Activated CD8-positive, alpha-beta memory T cell treated with anti-CD3 and anti-CD28 coated beads, Interleukin-2, amount 50 U/mL, for 48 hours (primary cell): Measurements from ENCODE around the gene SH3PXD2A.

Experiments used
- DNase-seq: peaks from one replicate; pipeline ENCODE4 v3.0.0-alpha.2; 2020

SH3PXD2A gene

DNA sequence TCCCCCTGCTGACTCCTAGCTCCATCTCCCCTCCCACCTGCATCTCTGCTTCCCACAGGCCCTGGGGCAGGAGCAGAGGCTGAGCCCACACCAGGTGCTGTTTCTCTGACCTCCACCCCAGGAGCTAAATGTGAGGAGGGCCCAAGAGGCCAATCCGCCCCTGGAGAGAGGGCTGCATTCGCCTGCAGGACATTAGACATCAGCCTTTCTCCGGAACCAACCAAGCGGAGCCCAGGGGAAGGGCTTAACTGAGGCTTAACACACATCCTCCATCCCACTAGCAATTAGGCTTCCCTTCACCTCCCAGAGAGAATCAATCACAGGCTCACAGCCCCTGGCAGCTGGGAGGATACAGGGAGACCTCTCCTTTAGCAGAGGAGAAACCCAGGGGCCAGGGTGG is 50.5 kb downstream of the SH3PXD2A start:
- no peak for DNase-seq

DNA sequence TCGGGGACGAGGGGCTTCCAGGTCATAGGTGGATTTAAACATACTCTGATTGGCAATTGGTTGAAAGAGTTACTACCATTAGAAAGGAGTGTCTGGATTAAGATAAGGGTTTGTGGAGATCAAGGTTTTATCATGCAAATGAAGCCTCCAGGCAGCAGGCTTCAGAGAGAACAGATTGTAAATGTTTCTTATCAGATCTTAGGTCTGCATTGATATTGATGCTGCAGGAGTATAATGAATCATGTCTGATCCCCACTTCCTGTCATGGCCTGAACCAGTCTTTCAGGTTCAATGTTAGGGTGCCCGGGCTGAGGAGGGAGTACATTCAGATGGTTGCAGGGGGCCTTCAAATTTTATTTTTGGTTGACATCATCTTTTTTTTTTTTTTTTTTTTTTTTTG is 51.4 kb downstream of the SH3PXD2A start:
- DNase-seq = no peak

DNA sequence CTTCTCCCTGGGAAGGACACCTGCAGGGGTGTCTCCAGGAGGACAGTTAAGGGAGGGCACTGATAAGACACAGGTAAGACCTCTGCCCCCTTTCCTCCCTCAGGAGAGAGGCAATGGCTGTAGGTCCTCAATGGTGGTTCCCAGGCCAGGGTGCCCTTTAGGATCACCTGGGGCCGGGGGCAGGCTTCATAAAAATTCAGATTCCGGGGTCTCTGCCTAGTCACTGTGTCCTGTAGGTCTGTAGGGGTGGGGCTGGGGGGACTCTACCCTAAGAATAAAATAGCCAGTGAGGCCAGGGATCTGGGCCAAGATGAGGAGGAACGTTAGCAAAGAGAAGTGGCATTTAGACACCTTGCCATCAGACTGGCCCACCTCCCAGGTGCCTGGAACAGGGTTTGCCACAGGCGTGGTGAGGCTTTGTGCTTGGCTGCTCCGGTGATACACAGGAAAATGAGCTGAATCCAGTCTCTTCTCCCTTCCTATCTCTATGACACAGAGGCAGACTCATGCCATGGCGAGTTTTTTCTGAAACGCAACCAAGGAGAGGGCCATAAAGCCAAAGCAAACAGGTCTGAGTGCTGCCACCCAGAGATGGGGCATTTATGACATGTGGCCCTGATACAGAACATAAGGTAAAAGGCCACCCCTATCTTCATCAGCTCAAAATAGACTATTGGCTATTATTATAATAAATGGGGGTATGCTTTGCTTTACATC is 52.6 kb downstream of the SH3PXD2A start:
- DNase-seq = no peak

DNA sequence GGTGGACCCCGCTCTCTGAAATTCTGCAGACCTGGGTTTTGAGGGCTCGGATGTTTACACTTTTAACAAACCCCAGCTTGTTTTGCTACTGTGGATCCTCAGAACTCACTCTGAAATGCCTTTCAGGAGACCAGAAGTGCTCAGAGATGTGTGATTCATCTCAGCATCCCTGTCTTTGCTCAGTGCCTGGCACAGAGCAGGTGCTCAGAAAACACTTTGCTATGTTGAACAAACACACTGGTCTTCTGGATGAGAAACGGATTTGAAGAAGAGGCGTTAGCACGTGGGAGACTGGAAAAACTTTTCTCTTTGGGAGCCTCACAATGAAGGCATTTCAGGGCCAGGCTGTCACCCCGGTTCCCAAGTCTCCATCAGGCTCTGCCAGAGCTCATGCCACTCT is 53.3 kb downstream of the SH3PXD2A start:
- no peak for DNase-seq

DNA sequence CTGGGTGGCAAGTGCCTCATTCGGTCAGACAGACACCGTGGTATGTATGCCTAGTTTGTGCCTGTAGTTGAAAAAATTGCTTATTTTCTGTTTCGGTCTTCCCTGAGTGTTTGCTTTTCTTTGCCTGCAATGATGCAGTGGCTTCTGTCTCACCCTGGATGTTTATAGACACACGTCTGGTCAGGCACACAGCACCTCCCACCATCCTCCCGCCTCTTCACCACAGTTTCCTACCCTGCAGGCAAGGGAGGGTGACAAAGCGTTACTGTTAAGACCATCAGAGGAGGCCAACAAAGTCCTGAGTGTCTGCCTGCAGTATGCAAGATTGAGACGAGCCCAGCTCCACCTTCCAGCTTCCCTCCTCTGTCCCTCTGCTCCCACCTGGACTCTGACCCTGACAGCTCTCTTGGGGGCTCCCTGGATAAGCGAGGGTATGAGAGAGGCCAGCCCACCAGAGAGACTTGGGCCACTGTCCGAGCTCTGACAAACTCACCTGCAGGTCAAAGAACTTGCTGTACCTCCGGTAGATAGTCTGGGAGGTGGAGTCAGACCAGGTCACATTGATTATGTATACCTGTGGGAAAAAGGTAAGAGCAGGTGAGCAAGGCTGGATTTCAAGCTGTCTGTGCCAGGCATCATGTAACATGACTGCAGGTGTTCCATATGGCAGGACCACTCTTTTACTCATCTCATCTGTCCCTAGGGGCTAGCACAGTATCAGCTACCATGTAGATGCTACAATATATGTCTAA is 54.4 kb downstream of the SH3PXD2A start:
- peak; percentile 59 for DNase-seq

DNA sequence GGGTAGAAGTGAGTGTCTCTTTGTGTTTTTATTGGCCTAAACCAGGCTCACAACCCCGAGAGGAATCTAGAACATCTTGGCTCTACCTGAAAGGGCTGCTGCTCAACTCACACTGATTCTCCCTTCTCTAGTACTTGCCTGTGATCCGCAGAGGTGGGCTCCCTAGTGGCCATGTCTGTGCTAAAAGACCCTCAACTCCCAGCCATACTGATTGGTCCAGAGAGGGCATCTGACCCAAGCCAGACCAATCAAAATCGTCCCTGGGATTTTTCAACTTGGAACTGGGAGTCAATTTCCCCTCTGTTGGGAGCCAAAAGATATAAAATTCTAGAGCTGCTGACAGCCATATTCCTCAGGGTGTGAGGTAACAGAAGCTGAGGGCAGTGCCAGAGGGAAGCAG is 55.3 kb downstream of the SH3PXD2A start:
- no peak for DNase-seq

DNA sequence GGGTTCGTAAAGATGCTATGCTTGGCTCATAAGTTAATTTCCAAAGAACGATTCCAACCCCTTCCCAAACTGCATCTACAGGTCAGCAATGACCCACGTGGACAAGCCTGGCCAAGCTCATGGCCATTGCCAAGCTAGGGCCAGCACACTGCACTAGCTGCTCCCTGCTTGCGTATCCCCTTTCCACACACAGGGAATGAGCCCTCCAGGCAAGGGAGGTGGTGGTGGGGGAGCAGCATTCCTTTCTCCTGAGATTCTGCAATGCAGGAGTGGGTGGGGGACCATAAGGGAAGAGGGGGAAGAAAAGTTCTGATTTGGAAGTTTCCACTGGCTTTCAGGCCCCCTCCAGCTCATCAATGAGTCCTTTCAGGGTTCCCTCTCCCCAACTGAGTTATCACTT is 56.0 kb downstream of the SH3PXD2A start:
- no peak for DNase-seq

DNA sequence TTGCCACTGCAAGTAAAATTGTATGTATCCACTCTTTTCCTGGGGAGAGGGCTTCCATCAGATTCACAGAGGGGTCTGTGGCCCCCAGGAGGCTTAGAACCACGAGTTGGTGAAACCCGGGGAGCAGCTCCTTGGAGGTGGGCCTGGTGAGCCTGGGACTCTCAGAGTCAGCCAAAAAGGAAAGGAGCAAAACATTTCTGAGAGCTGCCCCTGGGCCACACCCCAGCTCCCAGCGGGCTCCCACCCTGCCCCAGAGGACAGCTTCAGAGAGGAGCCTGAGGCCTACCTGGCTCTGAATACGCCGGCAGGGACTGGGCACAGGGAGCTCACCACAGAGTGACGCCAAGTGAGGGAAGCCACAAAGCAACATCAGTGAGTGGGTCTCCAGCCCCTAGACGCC is 56.9 kb downstream of the SH3PXD2A start:
- no peak for DNase-seq

DNA sequence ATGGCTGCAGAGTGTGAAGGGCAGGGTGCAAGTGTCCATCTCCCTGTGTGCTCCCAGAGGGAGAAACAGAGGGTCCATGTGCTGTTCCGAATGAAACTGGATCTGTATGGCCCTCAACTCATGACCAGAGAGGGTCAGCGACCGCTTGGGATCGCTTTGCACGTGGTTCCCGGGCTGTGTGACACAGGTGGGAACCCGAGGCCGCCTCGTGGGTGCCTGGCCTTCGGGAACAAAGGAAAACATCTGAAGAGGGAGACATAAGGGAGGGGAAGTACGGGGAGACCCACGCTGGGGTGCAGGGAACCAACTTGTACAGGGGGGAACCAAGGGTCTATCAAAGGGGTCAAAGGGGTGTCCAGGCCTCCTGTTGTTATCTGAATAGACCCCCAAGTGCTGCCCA is 57.5 kb downstream of the SH3PXD2A start:
- DNase-seq = no peak

DNA sequence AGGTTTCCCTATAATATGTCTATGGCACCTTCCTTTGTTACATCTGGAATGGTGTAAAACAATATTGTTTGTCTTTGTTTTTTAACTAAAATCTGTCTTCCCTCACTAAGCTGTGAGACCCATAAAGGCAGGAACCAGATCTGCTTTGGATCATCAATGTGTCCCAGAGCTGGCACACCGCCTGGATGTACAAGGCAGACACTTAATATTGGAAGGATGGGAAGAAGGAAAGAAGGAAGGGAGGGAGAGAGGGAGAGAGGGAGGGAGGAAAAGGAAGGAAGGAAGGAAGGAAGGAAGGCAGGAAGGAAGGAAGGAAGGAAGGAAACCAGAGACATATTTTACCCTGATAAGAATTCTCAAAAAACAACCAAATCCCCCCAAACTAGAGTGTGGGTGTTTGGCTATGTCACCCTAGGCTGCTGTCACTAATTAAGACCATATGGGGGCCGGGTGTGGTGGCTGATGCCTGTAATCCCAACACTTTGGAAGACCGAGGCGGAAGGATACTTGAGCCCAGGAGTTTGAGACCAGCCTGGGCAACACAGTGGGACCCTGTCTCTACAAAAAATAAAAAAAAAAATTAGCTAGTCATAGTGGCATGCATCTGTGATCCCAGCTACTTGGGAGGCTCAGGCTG is 59.6 kb downstream of the SH3PXD2A start:
- no peak for DNase-seq

DNA sequence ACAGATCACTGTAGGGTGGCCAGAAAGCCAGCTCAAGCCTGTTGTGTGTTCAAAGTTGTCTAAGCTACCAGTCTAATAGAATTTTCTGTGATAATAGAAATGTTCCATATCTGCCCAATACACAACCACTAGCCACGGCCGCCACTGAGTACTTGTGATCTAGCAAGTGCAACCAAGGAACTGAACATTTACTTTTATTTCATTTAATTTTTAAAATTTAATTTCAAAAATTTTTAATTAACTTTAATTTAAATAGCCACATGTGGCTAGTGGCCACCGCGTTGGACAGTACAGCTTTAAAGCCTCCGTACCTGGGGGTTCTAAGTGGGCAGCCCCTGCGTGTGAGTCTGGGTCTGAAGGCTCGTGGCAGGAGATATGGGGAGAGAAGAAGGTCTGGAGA is 60.4 kb downstream of the SH3PXD2A start:
- DNase-seq = no peak

DNA sequence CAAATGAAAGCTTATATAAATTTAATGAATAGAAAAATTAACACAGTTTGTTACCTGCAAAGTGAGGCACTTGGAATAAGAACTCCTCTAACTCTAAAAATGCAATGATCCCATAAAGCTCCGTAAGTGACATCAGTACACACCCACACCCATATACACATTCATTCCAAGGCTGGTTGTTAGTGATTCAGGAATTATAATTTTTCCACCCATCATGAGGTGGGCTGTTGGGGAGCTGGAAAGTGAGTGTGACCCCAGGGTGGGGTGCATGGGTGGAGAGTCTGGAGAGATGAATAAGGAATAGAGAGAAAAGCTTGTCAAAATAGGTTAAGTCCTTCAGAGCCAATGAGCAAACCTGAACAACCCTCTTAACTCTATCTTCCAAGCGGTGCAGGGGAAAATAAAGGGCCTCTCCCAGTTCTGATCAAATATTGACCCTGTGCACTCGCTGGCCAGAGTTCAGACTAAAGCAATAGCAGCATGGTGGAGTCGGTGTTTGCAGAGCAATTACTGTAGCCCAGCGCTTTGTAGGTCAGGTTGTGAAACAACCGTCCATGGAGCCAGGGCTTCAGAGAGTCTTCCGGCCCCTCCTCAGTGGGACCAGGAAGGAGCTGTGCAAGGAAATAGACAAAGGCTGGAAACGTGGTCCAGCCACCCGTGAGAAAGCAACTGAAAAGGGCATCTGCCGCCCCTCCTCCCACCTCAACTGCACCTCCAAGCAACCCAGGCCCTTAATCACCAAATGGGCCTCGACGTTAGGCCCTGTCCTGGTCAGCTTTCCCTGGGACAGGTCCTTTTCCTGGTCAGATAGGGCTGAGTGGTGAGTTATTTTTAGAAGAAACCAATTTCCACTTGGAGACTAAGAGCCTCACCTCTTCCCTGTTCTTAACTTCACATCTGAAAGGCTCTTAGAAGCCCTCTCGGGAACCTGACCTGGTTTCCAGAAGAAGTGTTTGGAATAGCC is 61.2 kb downstream of the SH3PXD2A start:
- no peak for DNase-seq

DNA sequence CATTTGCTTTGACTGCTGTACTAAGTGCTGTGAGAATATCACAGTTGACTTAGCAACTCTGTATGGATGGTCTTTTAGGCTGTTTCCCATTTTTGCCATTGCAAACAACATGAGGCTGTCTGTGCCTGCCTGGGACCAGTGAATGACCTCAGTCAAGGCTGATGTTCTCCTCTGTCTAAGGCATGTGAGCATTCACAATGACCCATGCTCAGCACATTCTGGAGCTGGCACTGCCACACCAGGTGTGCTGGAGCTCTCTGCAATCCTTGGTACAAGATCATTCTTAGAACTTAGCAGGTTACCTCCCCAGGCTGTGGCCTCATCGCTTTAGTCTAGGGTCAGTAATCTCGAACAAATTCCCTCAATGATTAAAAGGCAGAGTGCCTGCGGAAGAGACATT is 61.9 kb downstream of the SH3PXD2A start:
- no peak for DNase-seq

DNA sequence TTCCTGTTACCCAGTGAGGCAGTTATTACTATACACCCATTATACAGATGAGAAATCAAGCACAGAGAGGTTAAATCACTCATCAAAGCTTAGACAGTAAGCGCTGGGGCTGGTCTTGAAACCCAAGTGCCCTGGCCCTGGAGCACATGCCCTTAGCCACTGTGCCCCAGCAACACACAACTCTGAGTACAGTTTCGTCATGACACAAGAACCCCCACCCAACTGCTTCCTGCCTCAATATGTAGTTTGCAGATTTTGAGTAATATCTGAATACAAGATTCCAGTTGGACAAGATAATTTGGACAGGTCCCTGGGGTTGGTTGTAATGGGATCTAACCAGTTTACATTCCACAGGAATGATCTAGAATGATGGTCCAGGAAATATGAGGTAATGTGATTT is 62.8 kb downstream of the SH3PXD2A start:
- no peak for DNase-seq

DNA sequence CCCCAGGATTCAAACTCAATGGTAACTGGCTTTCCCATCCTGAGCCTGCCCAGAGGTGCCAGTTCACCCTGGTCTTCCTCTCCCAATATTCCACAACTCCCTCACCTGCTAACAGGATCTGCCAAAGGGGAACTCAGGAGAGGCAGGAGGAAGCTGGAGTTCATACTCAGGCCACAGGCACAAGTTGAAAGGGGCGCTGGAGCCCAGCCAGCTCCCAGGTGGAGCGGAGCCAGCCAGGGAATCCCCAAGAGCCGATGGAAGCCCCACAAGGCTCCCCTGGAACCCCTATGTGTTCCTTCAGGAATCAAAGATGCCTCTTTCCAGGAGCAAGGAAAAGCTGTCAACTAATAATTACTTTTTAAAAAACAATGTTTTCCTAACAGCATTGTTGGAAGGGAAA is 63.5 kb downstream of the SH3PXD2A start:
- DNase-seq = no peak

DNA sequence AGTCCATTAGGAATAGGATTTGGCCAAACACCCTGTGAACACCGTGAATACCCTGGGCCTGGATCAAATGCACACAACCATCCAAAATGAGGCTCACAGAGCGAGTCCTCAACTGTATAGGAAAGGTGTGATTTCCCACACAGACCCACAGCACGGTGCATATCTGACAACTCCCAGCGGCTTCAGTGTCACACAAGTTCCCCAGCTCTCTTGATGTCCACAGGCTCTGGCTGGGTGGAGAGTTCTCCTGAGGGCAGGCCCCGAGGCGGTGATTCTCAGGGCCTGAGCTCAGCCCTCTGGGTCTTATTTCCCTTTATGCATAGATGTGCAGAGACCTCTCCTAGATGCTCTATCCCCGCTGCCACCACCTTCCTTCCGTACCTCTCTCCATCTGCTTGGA is 64.1 kb downstream of the SH3PXD2A start:
- no peak for DNase-seq

DNA sequence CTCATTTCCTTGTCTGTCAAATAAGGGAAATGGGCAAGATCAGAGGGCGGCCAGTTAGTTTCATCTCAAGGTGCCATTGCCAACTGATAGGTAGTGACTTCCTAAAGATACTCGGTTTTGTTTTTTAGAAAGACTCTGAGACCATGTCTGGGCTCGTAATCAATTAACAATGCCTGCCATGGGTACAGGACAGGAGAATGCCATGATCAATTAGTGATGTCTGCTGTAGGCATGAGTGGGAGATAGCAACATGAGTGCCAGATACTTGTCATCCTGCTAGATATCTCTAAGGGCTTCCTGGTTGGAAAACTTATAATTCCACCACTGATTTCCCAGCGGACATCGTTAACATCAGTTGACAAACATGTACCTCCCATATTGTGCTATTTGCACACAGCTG is 64.8 kb downstream of the SH3PXD2A start:
- no peak for DNase-seq

DNA sequence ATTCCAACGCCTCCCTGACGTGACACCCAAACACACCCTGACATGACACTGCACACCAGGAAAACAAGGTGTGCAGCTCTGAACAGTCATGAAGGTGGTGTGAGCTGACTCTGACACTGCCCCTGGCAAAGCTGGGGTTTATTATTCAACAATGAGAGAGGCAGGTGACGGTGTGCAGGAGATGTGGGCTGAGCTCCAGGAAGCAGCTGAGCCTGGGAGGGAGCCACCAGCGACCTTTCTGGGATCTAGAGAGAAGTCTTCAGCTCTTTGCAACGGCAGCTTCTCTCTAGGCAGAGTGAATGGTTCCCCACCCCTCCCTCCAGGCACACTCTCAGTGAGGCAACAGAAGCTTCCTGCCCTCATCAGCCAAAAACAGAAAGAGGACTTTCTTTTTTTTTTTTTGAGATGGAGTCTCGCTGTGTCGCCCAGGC is 65.6 kb downstream of the SH3PXD2A start:
- no peak for DNase-seq

DNA sequence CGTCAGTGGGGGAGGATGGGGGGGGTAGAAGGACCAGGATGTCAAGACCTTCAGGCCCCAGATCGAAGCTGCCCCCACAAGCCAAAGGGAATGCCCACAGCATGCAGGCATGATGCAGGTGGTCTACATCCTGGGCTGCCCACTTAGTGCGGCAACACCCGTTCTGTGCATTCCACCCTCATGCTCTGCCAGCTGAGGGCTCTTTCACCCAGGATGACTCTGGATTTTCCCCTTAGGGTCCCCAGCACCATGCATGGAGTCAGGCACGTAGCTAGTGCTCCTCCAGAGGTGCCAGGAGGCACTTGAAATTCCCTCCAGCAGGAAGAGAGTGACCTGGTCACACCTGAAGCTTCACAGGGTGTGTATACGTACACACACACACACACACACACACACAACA is 66.2 kb downstream of the SH3PXD2A start:
- DNase-seq = no peak

DNA sequence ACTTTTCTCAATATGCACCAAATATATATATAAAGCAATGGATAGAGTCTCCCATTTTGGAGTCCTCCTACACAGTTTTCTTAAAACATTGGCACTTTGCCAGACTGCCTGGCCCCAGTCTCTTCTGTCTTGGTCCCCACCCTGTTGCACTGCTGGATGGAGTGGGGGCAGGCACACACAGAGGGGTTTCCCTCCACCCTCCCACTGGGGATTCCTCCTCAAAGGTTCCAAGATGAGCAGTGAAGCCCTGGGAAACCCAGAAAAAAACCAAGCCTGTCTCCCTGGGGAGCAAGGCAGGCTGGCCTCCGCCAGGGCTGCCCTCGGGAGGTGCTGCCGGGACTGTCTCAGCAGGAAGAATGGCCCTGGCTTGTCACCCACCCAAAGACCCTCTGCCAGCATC is 68.0 kb downstream of the SH3PXD2A start:
- no peak for DNase-seq

DNA sequence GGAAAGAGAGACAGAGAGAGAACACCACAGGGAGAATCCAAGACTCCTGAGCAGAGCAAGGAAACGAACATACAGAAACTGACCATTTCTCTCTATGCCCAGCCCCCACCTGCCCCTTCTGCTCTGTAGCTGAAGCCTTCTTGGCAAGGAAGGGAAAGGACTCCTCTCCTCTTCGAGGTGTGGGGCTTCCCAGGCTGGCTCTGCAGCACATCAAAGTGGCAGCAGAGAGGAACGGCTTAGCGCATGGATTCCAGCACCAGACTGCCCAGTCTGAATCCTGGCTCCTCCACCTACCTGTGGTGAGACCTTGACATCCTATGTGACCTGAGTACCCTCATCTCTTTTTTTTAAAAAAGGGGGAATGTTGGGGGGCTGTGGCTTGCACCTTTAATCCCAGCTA is 69.4 kb downstream of the SH3PXD2A start:
- no peak for DNase-seq

DNA sequence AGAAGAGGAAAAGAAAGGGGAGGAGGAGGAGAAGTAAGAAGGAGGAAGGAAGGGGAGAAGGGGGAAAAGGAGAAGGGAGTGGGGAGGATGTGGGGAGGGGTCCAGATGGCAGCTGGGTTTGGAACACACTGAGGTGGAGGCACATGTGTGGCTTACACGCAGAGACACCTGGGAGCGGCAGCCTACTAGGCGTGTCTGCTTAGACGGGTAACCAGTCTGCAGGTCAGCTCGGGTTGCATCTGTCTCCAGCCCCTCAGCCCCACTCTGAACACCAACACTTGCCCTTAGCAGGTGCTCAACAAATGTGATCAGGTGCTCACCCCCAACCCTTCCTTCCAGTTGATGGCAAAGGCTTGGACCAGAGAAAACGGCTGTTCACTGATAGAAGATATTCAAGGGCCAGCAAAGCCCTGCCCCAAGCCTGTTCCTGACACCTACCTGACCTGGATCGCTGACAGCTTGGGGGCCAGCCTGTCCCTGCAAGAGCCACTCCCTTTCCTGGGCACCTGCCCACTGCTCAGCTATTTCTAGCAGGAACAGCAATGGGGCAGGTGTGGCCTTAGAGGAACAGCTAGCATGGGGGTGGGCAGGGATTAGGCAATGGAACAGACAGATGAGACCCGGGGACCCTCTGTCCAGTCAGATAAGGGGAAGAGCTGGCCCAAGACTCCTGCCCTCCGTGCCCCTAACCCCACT is 70.5 kb downstream of the SH3PXD2A start:
- no peak for DNase-seq
